ENCODE data around the gene TNFRSF21.

TNFRSF21 gene

GRCh38 chr6:47299965-47300364 is 9.7 kb downstream of the TNFRSF21 start:
- TF ChIP-seq, protein P1, sequence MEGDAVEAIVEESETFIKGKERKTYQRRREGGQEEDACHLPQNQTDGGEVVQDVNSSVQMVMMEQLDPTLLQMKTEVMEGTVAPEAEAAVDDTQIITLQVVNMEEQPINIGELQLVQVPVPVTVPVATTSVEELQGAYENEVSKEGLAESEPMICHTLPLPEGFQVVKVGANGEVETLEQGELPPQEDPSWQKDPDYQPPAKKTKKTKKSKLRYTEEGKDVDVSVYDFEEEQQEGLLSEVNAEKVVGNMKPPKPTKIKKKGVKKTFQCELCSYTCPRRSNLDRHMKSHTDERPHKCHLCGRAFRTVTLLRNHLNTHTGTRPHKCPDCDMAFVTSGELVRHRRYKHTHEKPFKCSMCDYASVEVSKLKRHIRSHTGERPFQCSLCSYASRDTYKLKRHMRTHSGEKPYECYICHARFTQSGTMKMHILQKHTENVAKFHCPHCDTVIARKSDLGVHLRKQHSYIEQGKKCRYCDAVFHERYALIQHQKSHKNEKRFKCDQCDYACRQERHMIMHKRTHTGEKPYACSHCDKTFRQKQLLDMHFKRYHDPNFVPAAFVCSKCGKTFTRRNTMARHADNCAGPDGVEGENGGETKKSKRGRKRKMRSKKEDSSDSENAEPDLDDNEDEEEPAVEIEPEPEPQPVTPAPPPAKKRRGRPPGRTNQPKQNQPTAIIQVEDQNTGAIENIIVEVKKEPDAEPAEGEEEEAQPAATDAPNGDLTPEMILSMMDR (IDR thresholded peaks at IDR 0.05; ENCODE audit: extremely low read depth, missing control alignments), result no peak

DNA sequence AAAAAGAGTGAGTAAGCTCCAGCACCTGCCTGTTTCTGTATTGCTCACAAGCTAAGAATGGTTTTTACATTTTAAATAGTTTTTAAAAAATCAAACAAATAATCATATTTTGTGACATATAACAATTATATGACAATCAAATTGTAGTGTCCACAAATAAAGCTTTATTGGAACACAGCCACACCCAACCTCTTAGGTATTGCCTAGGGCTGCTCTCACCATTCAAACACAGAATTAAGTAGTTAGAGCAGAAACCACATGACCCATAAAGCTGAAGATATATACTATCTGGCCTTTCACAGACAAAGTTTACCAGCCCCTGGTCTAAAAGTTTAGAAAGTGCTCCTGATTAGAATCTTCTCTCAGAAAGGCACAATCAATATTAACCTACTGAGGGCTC is 11.2 kb downstream of the TNFRSF21 start:
- TF ChIP-seq, protein P1 (IDR thresholded peaks at IDR 0.05; ENCODE audit: extremely low read depth, missing control alignments), result no peak
- no peak for DNase-seq (ENCODE audit: low spot score)

More at GRCh38 chr6:47299965-47300364, 9.7 kb downstream of the TNFRSF21 start:
- DNase-seq (ENCODE audit: low spot score), result no peak

DNA sequence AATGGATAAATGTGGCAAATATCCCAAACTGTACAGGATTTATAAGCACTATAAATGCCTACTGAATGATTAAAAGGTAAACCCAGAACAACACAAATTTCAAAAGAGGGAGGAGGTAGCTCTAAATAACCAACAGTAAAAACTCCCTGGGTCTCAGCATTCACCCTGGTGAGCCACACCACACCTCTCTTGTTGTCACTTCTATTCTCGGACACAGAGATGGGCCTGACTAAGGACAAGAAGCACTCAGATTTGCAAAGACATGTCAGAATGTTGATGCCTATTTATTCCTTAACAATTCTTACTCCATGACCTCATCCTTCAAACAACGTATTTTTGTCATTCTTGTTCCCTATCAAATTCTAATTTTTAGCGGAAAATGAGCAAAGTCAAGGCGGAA is 14.7 kb downstream of the TNFRSF21 start:
- TF ChIP-seq, protein P1 (IDR thresholded peaks at IDR 0.05; ENCODE audit: extremely low read depth, missing control alignments), result no peak

DNA sequence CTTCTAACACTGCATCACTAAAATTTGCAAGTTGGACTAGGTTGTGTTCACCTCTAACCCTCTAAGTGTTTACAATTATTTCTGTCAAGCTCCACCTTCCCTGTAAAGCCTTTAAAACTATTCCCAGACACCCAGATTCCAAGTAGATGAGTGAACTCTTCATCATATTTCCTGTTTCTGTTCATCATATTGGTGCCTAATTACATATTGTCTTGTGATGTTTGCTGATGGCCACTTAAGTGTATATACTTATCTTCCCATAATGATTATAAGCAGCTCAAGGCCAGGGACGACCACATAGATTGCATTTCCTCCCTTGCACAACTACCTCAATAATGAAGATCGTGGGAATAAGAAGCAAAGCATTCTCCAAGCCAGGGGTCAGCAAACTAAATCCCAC is 16.8 kb downstream of the TNFRSF21 start:
- no peak for DNase-seq (ENCODE audit: low spot score)
- TF ChIP-seq, protein P1 (IDR thresholded peaks at IDR 0.05; ENCODE audit: extremely low read depth, missing control alignments), result no peak

More for the DNA sequence above, 14.7 kb downstream of the TNFRSF21 start:
- DNase-seq (ENCODE audit: low spot score), result no peak

GRCh38 chr6:47292027-47292426 is 17.7 kb downstream of the TNFRSF21 start:
- TF ChIP-seq, protein P1 (IDR thresholded peaks at IDR 0.05; ENCODE audit: extremely low read depth, missing control alignments), result no peak

GRCh38 chr6:47290124-47290834 is 19.4 kb downstream of the TNFRSF21 start:
- DNase-seq (ENCODE audit: low spot score), result no peak
- TF ChIP-seq, protein P1 (IDR thresholded peaks at IDR 0.05; ENCODE audit: extremely low read depth, missing control alignments), result no peak

More at GRCh38 chr6:47292027-47292426, 17.7 kb downstream of the TNFRSF21 start:
- DNase-seq (ENCODE audit: low spot score), result no peak

GRCh38 chr6:47288267-47289090 is 21.2 kb downstream of the TNFRSF21 start:
- TF ChIP-seq, protein P1 (IDR thresholded peaks at IDR 0.05; ENCODE audit: extremely low read depth, missing control alignments), result no peak
- no peak for DNase-seq (ENCODE audit: low spot score)
